HG03442 (cell line): ENCODE results near the gene CHL1.

Source experiments
- ATAC-seq: cut with Tn5 transposase; IDR thresholded peaks from one replicate; pipeline ENCODE4 v1.9.1; 2021; ENCODE audit warnings: mild to moderate bottlenecking, moderate library complexity; ENCODE audit not compliant: unreplicated experiment

Gene CHL1

GRCh38 chr3:396293-396692, 199.7 kb downstream of the CHL1 start:
- ATAC-seq, result no peak

DNA sequence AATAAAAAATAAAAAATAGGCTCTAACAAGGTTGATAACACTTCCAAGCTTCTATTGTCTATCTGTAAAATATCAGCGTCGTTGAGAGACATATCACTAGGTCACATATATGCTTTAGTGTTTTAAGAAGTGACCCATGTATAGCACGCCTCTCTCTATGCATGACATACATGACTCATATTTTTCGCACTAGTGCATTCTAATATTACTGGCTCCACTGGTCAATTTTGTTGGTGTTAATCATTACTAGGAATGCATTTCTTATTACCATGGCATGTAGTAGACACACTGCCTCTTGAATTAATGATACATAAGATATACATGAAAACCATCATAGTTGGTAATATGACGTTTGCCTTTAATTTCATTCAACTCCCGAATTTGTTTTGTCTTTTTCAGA, 203.1 kb downstream of the CHL1 start:
- ATAC-seq, result no peak

- no peak for ATAC-seq
Measured at GRCh38 chr3:403826-404225, 207.3 kb downstream of the CHL1 start.

- no peak for ATAC-seq
Measured at GRCh38 chr3:409011-409410, 212.4 kb downstream of the CHL1 start.

DNA sequence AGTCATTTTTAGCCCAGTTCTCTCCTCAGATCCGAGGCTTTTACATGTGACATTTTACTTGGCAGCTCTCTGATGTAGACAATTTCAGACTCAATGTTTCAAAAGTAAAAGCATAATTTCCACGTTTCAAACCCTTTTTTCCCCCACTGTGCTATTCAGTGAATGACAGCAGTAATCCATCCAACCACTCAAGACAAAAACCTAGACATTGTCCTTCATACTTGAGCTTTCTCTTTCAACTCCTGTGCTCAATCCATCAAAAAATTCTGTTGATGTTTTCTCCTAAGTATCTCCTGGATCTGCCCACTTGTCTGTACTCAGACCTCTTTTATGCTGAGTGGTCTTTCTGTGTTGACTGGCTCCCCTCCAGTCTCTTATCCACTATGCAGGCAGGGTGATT, 214.7 kb downstream of the CHL1 start:
- no peak for ATAC-seq

DNA sequence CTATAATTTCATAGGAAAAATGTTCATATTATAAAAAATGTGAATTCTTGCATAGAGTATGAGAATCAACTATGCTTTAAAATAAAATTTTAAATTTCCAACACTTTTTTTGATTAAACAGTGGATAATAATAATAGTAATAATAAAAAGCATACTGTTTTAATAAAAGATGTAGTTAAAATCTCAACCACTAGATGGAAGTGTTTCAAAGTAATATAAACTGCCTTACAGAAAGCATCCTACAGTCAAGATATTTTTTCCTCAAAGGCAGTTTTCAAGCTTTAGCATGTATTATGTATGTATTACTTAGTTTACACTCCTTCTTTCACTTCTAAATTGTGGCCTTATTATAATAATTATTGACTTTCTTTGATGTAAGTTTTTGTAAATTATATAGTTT, 217.5 kb downstream of the CHL1 start:
- ATAC-seq, result no peak

- no peak for ATAC-seq
Measured at GRCh38 chr3:418239-418929, 221.8 kb downstream of the CHL1 start.

- peak; percentile 65 for ATAC-seq
Measured at GRCh38 chr3:420584-420983, 224.0 kb downstream of the CHL1 start.

DNA sequence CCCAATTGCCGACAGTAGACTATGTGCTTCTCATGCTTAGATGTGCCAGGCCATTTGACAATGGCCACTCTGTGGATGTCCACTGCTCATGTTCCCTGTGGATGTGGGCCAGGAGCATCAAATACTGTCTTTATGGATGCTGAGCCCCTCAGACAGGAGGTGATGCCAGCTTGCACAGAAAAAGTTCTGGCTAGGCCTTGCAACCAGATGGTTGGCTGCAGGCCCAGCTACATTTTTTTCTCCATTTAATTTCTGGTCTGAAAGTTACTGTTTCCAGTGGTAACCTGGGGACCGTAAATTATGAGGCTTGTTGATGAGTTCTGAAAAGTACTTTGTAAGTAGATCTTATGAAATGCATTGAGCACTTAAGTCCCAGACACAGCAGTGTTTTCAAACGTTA, 228.5 kb downstream of the CHL1 start:
- no peak for ATAC-seq

- no peak for ATAC-seq
Measured at GRCh38 chr3:426072-426471, 229.5 kb downstream of the CHL1 start.

- ATAC-seq, result no peak
Measured at GRCh38 chr3:427128-427527, 230.6 kb downstream of the CHL1 start.

- no peak for ATAC-seq
Measured at GRCh38 chr3:430186-430585, 233.6 kb downstream of the CHL1 start.

GRCh38 chr3:435161-435560, 238.6 kb downstream of the CHL1 start:
- no peak for ATAC-seq

DNA sequence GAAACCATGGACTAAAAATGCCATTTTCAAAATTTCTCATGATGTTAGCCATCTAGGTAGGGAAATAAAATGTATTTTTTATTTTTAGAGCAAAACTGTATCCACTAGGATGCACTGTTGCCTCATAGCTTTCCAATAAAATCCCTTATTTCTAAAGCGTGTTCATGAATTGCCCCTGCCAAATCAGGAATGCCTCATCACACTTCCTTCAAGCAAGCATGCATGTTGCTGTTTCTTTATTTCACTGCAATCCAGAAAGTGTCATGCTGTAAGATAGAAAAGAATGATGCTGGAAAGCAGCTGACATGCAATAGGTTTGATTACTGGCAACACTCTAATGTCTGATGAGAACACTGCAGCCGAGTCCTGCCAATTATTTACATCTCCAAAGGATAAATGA, 239.5 kb downstream of the CHL1 start:
- no peak for ATAC-seq

DNA sequence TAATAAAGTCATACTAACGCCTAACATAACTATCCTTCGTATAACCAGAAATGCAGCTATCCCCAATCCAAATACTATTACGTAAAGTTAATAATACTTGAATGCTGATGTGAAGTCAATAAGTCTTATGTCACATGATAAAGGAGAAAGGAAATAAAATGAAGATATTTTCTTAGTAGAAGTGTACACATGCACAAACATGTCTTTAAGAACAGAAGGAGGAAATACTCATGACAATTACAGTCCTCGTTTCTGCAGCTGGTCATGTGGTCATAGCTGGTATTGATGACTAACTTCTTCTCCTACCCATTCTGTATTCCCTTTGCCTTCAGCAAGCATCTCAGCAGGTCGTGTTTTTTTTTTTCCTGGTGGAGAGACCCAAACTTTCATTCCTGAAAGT, 244.3 kb downstream of the CHL1 start:
- ATAC-seq, result no peak

- no peak for ATAC-seq
Measured at GRCh38 chr3:445960-446359, 249.4 kb downstream of the CHL1 start.

DNA sequence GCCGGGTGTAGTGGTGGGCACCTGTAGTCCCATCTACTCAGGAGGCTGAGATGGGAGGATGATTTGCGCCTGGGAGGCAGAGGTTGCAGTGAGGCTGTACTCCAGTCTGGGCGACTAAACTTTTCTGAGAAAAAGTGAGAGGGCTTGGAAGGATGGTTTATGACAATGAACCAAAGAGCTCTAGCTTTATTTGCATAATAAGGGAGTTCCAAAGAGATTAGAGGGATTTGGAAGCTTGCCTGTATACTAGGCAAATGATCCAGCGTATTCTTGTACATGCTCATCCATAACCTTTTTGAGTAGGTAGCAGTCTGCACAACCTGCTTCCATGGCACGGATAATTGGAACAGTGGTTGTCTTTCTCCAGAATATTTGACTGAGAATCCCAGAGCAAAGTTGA, 251.1 kb downstream of the CHL1 start:
- ATAC-seq, result no peak

- no peak for ATAC-seq
Measured at GRCh38 chr3:449711-450110, 253.1 kb downstream of the CHL1 start.

DNA sequence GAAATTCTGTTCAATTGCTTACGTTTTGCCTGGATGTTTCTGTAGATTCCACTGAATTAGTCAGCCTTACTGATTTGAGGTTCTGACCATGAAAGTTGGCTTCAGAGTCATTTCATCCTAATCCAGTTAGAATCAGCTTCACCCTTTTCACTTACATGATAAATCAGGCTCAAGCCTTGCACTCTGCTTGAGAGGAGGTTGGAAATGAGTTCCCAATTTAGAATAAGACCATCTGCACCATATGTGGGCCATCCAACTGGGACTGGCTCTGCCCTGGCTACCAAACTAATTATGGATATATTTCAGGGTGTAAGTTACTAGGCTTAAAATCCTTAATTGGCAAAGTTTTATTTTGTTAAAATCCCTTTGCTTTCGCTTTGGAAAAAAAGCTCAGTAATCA, 255.7 kb downstream of the CHL1 start:
- ATAC-seq, result no peak

- no peak for ATAC-seq
Measured at GRCh38 chr3:453106-453505, 256.5 kb downstream of the CHL1 start.

GRCh38 chr3:454986-455385, 258.4 kb downstream of the CHL1 start:
- no peak for ATAC-seq

DNA sequence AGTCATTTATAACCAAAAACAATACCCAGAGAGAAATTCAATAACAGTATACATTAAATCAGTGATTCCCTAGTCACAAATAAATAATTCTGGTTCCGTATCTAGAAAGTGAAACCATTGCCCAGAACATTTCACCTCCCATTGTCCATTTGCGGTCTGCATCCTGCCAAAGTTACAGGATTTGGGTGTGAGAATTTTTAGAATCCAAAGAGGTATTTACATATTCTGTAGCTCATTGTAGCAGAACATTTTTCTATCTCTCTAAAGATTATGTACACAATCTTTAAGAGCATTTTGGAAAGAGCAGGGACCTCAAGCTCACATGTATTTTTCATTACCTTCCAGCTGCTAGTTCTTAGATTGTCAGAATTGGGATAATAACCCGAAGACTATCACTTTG, 261.6 kb downstream of the CHL1 start:
- no peak for ATAC-seq

GRCh38 chr3:458653-459310, 262.2 kb downstream of the CHL1 start:
- no peak for ATAC-seq
